Cardiac muscle cell (in vitro differentiated cells and primary cell): ENCODE measurements around the gene PACC1. TPM values are rescaled to one million over a fixed set of nuclear protein-coding genes. Genes with fewer than 3 reads are reported as not detected.

ENCODE experiments used
- DNase-seq, 2 donors: peaks; one replicate each; pipeline versions ENCODE4 v3.0.0 to v3.0.0-alpha.2; 2010 to 2017; ENCODE audit warnings: low read depth in 1 of 2, low spot score in 1 of 2
- H3K27ac ChIP-seq: fragments of 200-600 bp; sonication (generic); 2 replicates; pipeline ENCODE4 v1.5.1; 2016
- H3K27me3 ChIP-seq: fragments of 200-600 bp; sonication (generic); 2 replicates; pipeline ENCODE4 v1.6.0; 2016; ENCODE audit warnings: control low read depth
- H3K36me3 ChIP-seq: fragments of 200-600 bp; sonication (generic); 2 replicates; pipeline ENCODE4 v1.5.1; 2016; ENCODE audit warnings: control low read depth
- H3K4me1 ChIP-seq: fragments of 200-600 bp; sonication (generic); 2 replicates; pipeline ENCODE4 v1.8.1; 2017; ENCODE audit warnings: low read depth, mild to moderate bottlenecking, mixed run types
- H3K4me3 ChIP-seq: fragments of 200-600 bp; sonication (generic); 2 replicates; pipeline ENCODE4 v1.5.1; 2016; ENCODE audit warnings: mild to moderate bottlenecking
- H3K9me3 ChIP-seq: fragments of 200-600 bp; sonication (generic); 2 replicates; pipeline ENCODE4 v1.5.1; 2017; ENCODE audit warnings: low read depth, mild to moderate bottlenecking, control low read depth
- polyA plus RNA-seq: library from polyadenylated mRNA; unstranded; fragments of >200 nt; fragmentation: Nextera tagmentation; extraction: Ambion mirVana; gene quantifications from 2 replicates; pipeline ENCODE4 v1.2.1, GENCODE V29; 2016
- total RNA-seq: library from RNA; depleted of rRNA; stranded (reverse); fragments of >200 nt; gene quantifications from 2 replicates; pipeline ENCODE4 v1.2.3, GENCODE V29; 2016
- TF ChIP-seq, protein P1 (sequence below): IDR thresholded peaks from 2 replicates; pipeline ENCODE4 v1.5.1; 2012; ENCODE audit warnings: low read depth, mild to moderate bottlenecking, low read length

Gene PACC1
- 5.8 and 8.5 TPM in 2 replicates for total RNA-seq
- 9.5 and 9.6 TPM in 2 replicates for polyA plus RNA-seq

DNA sequence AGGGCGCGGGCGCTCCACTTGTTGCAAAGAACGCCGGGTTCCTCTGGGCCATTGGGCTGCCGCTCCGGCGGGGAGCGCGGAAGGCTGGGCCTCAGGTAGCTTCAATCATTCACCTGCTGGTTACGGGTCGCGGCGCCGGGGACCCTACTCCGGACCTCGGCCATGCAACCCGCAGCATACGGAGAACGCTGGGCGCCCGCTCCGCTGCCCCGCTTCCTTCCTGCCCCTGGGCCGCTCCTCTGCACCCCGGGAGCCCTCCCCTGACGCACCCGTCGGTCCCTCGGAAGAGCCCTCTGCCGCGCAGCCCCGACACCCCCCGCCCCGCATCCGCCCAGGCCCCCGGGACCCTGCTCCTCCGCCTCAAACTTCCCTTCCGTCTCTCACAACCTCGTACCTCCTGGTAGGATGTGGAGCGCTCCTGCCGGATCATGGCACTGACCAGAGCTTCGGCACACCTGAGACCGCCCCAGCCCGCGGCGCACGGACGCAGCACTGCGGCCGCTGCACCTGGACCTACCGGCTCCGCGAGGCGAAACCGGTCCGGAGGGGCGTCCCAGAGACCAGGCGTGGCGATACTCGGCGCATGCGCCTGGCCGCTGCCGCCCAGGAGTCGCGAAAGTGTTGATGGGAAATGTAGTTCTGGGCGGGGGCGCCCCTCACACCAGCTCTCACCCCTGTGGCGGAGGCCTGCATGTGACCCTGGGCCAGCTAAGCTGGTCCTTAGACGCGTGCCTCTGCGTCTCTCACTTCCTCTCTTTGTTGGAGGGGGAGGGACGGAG lies at the start of gene PACC1:
Gene PACC1, minus strand, starts transcription at position 559 of the 779 bp plus-strand sequence. Its CDS starts 129 bp downstream, at position 430.
- H3K4me1 ChIP-seq = peaks cover 8% of the 10 kb centered on the region
- H3K27me3 ChIP-seq = peaks cover 13% of the 10 kb centered on the region
- H3K9me3 ChIP-seq = no peaks in the 10 kb centered on the region
- TF ChIP-seq, protein P1, sequence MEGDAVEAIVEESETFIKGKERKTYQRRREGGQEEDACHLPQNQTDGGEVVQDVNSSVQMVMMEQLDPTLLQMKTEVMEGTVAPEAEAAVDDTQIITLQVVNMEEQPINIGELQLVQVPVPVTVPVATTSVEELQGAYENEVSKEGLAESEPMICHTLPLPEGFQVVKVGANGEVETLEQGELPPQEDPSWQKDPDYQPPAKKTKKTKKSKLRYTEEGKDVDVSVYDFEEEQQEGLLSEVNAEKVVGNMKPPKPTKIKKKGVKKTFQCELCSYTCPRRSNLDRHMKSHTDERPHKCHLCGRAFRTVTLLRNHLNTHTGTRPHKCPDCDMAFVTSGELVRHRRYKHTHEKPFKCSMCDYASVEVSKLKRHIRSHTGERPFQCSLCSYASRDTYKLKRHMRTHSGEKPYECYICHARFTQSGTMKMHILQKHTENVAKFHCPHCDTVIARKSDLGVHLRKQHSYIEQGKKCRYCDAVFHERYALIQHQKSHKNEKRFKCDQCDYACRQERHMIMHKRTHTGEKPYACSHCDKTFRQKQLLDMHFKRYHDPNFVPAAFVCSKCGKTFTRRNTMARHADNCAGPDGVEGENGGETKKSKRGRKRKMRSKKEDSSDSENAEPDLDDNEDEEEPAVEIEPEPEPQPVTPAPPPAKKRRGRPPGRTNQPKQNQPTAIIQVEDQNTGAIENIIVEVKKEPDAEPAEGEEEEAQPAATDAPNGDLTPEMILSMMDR = no peak
- H3K4me3 ChIP-seq = peak within 1 kb of the TSS; percentile 74
- H3K27ac ChIP-seq = peak within 1 kb of the TSS; percentile 1
- DNase-seq = peak; percentile 91 to 94
- H3K36me3 ChIP-seq = no peaks in the 10 kb centered on the region

DNA sequence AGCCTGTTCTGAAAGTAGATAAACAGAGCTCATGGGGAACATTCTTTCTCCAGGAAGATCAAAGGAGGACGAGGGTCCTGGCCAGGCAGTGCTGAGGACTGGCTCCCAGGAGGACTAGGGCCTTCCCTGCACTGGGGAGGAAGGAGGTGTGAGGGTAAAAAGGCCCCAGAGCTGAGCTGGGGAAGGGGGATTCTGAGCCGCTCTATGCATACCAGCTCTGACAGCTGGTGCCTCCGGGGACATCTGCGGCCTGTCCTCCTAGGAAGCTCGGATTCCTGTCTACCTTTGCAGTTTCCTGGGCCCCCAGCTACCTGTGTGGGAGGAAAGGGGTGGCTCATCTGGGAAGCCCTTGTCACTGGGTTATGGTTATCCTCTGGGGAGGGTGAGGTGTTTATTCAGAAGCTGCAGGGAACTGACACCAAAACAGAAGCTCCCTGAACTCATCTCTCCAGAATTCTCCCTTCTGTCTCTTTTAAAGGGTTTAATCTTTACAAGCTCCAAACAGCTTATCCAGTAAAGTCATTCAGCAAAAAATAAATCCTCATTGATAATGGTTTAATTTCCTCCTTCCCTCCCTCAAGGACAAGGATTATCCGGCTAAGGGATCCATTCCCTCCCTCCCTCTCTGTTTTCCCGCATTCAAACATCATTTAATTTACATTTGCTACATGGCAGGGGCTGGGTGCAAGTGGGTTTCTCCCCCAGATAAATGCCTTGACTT lies 49.0 kb upstream of the PACC1 start:
- Histone ChIP-seq H3K4me1 (no peaks in the 10 kb centered on the region), H3K4me3 (no peak overlapping the region), H3K27ac (no peak overlapping the region), H3K27me3 (no peaks in the 10 kb centered on the region), H3K36me3 (no peaks in the 10 kb centered on the region), H3K9me3 (no peaks in the 10 kb centered on the region)
- TF ChIP-seq, protein P1 = no peak
- DNase-seq = no peak

DNA sequence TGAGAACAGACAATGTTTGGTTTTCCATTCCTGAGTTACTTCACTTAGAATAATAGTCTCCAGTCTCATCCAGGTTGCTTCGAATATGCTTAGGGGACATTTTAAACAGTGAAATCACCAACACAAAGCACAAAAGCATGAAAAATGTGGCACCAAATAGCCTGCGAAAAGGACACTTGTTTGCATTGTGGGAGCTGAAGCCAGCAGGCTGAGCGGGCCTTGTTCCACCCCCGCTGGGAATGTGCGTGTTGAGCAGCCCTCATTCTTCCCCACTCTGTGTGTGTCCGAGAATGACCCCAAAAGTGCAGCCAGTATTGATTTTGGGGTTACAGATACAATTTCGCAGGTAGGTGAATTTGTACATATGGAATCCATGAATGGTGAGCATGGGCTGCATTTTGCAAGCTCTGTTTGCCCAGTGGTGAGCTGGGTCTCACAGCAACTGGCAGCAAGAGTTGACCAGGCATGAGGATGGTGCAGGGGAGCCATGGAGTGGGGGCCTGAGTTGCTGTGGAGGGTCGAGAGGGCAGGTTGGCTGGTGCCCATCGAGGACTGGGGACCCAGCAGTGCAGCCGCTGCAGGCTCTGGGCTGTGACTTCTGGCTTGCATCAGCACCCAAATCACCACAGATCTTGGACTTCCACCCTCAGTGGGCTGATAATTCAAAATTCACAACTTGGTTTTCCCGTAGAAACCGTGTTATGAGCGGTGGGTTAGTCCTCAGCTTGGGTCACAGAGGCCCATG lies 47.4 kb upstream of the PACC1 start:
- Histone ChIP-seq H3K4me1 (no peaks in the 10 kb centered on the region), H3K27me3 (no peaks in the 10 kb centered on the region), H3K36me3 (no peaks in the 10 kb centered on the region), H3K9me3 (no peaks in the 10 kb centered on the region), H3K27ac (no peak overlapping the region), H3K4me3 (no peak overlapping the region)
- TF ChIP-seq, protein P1 = no peak
- no peak for DNase-seq

DNA sequence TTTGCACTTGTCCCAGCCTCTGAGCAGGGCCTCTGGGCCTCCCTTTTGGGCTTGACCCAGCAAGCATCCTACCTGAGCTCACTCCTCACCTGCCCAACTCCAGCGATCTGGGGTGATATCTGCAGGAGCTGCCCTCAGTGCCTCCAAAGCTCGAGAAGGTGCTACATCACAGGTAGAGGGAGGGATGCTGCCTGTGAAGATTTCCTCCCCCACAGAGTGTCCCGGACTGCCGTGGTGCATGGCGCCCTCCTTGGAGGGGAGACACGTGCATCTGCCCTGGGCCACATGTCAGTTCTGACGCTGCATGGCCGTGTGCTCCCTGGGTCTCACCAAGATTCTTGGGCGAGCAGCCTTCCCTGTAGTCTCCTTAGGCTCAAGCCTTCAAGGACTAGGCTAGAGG lies 45.7 kb upstream of the PACC1 start:
- H3K27ac ChIP-seq = no peak overlapping the region
- peaks cover 3% of the 10 kb centered on the region for H3K4me1 ChIP-seq
- TF ChIP-seq, protein P1 = no peak
- no peak overlapping the region for H3K4me3 ChIP-seq
- no peaks in the 10 kb centered on the region for H3K36me3 ChIP-seq
- no peak for DNase-seq
- H3K27me3 ChIP-seq = no peaks in the 10 kb centered on the region
- H3K9me3 ChIP-seq = no peaks in the 10 kb centered on the region

DNA sequence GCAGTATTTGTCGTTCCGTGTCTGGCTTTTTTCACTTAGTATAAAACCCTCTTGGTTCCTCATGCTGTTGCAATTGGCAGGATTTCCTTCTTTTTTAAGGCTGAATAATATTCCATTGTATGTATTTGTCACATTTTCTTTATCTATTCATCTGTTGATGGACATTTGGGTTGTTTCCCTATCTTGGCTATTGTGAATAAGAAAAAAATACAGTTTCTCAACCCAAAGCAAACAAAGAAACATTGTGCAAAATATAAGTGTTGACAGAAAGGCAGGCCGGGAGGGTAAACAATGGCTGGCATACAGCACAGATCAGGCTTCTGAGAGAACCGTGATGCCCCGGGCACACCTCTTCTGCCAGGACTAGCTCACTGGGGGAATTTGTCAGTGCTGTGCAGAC lies 45.0 kb upstream of the PACC1 start:
- H3K27ac ChIP-seq = no peak overlapping the region
- H3K4me3 ChIP-seq = no peak overlapping the region
- H3K9me3 ChIP-seq = no peaks in the 10 kb centered on the region
- no peaks in the 10 kb centered on the region for H3K36me3 ChIP-seq
- no peak for DNase-seq
- H3K4me1 ChIP-seq = peaks cover 3% of the 10 kb centered on the region
- H3K27me3 ChIP-seq = no peaks in the 10 kb centered on the region
- TF ChIP-seq, protein P1 = no peak
